SK-N-SH treated with all-trans-retinoic acid at 6 μM for 48 hours (cell line): Measurements from ENCODE around the gene GJA1.
"Not testable (repeated sequence)": the region's sequence is repeated elsewhere in the genome, so short reads cannot be mapped to it uniquely, and the experiment has no call there.

Experiments
- ATAC-seq: fragments of 200-7000 bp; cut with Tn5 transposase; 3 replicates; pipeline ENCODE4 v1.9.1; 2020; ENCODE audit warnings: mild to moderate bottlenecking, moderate library complexity
- BACH2 ChIP-seq: fragments of 250-450 bp; sonication (Bioruptor Pico); IDR thresholded peaks from 2 replicates; pipeline ENCODE4 v1.9.0; 2021; ENCODE audit warnings: mild to moderate bottlenecking, borderline replicate concordance
- CSDC2 ChIP-seq: fragments of 250-450 bp; sonication (Bioruptor Pico); IDR thresholded peaks from 2 replicates; pipeline ENCODE4 v1.5.0; 2020; ENCODE audit warnings: mild to moderate bottlenecking, moderate library complexity
- ESRRG ChIP-seq: fragments of 250-450 bp; sonication (Bioruptor Pico); IDR thresholded peaks from 2 replicates; pipeline ENCODE4 v1.6.1; 2021; ENCODE audit warnings: mild to moderate bottlenecking
- GLIS3 ChIP-seq: fragments of 250-450 bp; sonication (Bioruptor Pico); IDR thresholded peaks from 2 replicates; pipeline ENCODE4 v1.5.0; 2020; ENCODE audit warnings: mild to moderate bottlenecking, moderate library complexity
- ISL1 ChIP-seq: fragments of 250-450 bp; sonication (Bioruptor Pico); IDR thresholded peaks from 2 replicates; pipeline ENCODE4 v2.1.2; 2022; ENCODE audit warnings: mild to moderate bottlenecking, moderate library complexity
- OSR1 ChIP-seq: fragments of 250-450 bp; sonication (Bioruptor Pico); IDR thresholded peaks from 2 replicates; pipeline ENCODE4 v1.8.0; 2022; ENCODE audit warnings: moderate library complexity, mild to moderate bottlenecking, inconsistent platforms
- PATZ1 ChIP-seq: fragments of 250-450 bp; sonication (Bioruptor Pico); IDR thresholded peaks from 2 replicates; pipeline ENCODE4 v1.8.0; 2020; ENCODE audit warnings: mild to moderate bottlenecking, moderate library complexity, borderline replicate concordance
- PPARA ChIP-seq: fragments of 250-450 bp; sonication (Bioruptor Pico); IDR thresholded peaks from 2 replicates; pipeline ENCODE4 v1.5.0; 2020; ENCODE audit warnings: mild to moderate bottlenecking, borderline replicate concordance
- RARB ChIP-seq: fragments of 250-450 bp; sonication (Bioruptor Pico); IDR thresholded peaks from 2 replicates; pipeline ENCODE4 v1.8.0; 2021; ENCODE audit warnings: mild to moderate bottlenecking, moderate library complexity
- SNAI2 ChIP-seq: fragments of 250-450 bp; sonication (Bioruptor Pico); IDR thresholded peaks from 2 replicates; pipeline ENCODE4 v1.5.0; 2020; ENCODE audit warnings: mild to moderate bottlenecking, moderate library complexity
- TCF4 ChIP-seq: fragments of 250-450 bp; sonication (Bioruptor Pico); IDR thresholded peaks from 2 replicates; pipeline ENCODE4 v1.8.0; 2021; ENCODE audit warnings: mild to moderate bottlenecking, moderate library complexity, borderline replicate concordance
- TOX ChIP-seq: fragments of 250-450 bp; sonication (Bioruptor Pico); IDR thresholded peaks from 2 replicates; pipeline ENCODE4 v1.8.0; 2021; ENCODE audit warnings: mild to moderate bottlenecking, moderate library complexity, borderline replicate concordance
- TSHZ2 ChIP-seq: fragments of 250-450 bp; sonication (Bioruptor Pico); IDR thresholded peaks from 2 replicates; pipeline ENCODE4 v1.5.0; 2020; ENCODE audit warnings: mild to moderate bottlenecking, moderate library complexity
- ZC3H10 ChIP-seq: fragments of 250-450 bp; sonication (Bioruptor Pico); IDR thresholded peaks from 2 replicates; pipeline ENCODE4 v1.5.1; 2021; ENCODE audit warnings: mild to moderate bottlenecking, moderate library complexity
- ZFP3 ChIP-seq: fragments of 250-450 bp; sonication (Bioruptor Pico); IDR thresholded peaks from 2 replicates; pipeline ENCODE4 v1.5.0; 2020; ENCODE audit warnings: mild to moderate bottlenecking, moderate library complexity
- ZFP30 ChIP-seq: fragments of 450-650 bp; formaldehyde crosslinking; IDR thresholded peaks from 2 replicates; pipeline ENCODE4 v1.5.0; 2022; ENCODE audit warnings: mild to moderate bottlenecking, moderate library complexity
- ZNF565 ChIP-seq: fragments of 450-650 bp; formaldehyde crosslinking; conservative IDR thresholded peaks from 2 replicates; pipeline ENCODE4 v1.5.0; 2020; ENCODE audit warnings: low read depth, mild to moderate bottlenecking, moderate library complexity
- ZNF70 ChIP-seq: fragments of 450-650 bp; formaldehyde crosslinking; IDR thresholded peaks from 2 replicates; pipeline ENCODE4 v1.5.0; 2020; ENCODE audit warnings: mild to moderate bottlenecking, moderate library complexity
- ZNF8 ChIP-seq: fragments of 450-650 bp; formaldehyde crosslinking; IDR thresholded peaks from 2 replicates; pipeline ENCODE4 v1.5.0; 2020; ENCODE audit warnings: mild to moderate bottlenecking, moderate library complexity
- TF ChIP-seq, protein P1 (sequence below): fragments of 250-450 bp; sonication (Bioruptor Pico); IDR thresholded peaks from 2 replicates; pipeline ENCODE4 v1.8.0; 2021; ENCODE audit warnings: low read depth, mild to moderate bottlenecking, moderate library complexity, borderline replicate concordance
- TF ChIP-seq, protein P2 (sequence below): fragments of 250-450 bp; sonication (Bioruptor Pico); IDR thresholded peaks from 2 replicates; pipeline ENCODE4 v1.5.1; 2020; ENCODE audit warnings: low read depth, mild to moderate bottlenecking, moderate library complexity
- TF ChIP-seq, protein P3 (sequence below): fragments of 250-450 bp; sonication (Bioruptor Pico); IDR thresholded peaks from 2 replicates; pipeline ENCODE4 v1.5.1; 2021; ENCODE audit warnings: mild to moderate bottlenecking, moderate library complexity

GJA1 gene

DNA sequence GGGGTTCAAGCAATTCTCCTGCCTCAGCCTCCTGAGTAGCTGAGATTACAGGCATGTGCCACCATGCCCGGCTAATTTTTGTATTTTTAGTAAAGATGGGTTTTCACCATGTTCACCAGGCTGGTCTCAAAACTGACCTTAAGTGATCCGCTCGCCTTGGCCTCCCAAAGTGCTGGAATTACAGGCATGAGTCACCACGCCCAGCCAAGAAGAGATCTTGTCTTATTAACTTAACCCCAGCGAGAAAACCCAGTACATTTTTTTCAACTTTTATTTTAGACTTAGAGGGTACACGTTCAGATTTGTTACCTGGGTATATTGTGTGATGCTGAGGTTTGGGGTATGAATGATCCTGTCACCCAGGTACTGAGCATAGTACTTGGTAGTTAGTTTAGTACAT lies 38.3 kb upstream of the GJA1 start:
- peak; percentile 75; the same call in 1 of the 2 replicates for TF ChIP-seq ZFP3
- not testable (repeated sequence) for ATAC-seq

GRCh38 chr6:121398127-121398526 lies 37.3 kb upstream of the GJA1 start:
- TF ChIP-seq ZNF8 (CRISPR knock-in tag) (no peak), ZFP30 (no peak), RARB (CRISPR knock-in tag) (no peak), ESRRG (CRISPR knock-in tag) (no peak), ZC3H10 (CRISPR knock-in tag) (0 out of 2 replicates have a peak, but pooled peaks have one; percentile 27), GLIS3 (no peak), ZNF70 (CRISPR knock-in tag) (no peak), TCF4 (CRISPR knock-in tag) (0 out of 2 replicates have a peak, but pooled peaks have one; percentile 44), CSDC2 (CRISPR knock-in tag) (no peak), ZNF565 (CRISPR knock-in tag) (no peak), OSR1 (CRISPR knock-in tag) (no peak), SNAI2 (CRISPR knock-in tag) (no peak), TOX (CRISPR knock-in tag) (no peak), ISL1 (0 out of 2 replicates have a peak, but pooled peaks have one; percentile 20), BACH2 (CRISPR knock-in tag) (no peak), PPARA (no peak), PATZ1 (CRISPR knock-in tag) (no peak)
- TF ChIP-seq, protein P1, sequence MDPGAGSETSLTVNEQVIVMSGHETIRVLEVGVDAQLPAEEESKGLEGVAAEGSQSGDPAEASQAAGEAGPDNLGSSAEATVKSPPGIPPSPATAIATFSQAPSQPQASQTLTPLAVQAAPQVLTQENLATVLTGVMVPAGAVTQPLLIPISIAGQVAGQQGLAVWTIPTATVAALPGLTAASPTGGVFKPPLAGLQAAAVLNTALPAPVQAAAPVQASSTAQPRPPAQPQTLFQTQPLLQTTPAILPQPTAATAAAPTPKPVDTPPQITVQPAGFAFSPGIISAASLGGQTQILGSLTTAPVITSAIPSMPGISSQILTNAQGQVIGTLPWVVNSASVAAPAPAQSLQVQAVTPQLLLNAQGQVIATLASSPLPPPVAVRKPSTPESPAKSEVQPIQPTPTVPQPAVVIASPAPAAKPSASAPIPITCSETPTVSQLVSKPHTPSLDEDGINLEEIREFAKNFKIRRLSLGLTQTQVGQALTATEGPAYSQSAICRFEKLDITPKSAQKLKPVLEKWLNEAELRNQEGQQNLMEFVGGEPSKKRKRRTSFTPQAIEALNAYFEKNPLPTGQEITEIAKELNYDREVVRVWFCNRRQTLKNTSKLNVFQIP: no peak
- TF ChIP-seq, protein P2, sequence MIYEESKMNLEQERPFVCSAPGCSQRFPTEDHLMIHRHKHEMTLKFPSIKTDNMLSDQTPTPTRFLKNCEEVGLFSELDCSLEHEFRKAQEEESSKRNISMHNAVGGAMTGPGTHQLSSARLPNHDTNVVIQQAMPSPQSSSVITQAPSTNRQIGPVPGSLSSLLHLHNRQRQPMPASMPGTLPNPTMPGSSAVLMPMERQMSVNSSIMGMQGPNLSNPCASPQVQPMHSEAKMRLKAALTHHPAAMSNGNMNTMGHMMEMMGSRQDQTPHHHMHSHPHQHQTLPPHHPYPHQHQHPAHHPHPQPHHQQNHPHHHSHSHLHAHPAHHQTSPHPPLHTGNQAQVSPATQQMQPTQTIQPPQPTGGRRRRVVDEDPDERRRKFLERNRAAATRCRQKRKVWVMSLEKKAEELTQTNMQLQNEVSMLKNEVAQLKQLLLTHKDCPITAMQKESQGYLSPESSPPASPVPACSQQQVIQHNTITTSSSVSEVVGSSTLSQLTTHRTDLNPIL (CRISPR knock-in tag): no peak
- TF ChIP-seq, protein P3, sequence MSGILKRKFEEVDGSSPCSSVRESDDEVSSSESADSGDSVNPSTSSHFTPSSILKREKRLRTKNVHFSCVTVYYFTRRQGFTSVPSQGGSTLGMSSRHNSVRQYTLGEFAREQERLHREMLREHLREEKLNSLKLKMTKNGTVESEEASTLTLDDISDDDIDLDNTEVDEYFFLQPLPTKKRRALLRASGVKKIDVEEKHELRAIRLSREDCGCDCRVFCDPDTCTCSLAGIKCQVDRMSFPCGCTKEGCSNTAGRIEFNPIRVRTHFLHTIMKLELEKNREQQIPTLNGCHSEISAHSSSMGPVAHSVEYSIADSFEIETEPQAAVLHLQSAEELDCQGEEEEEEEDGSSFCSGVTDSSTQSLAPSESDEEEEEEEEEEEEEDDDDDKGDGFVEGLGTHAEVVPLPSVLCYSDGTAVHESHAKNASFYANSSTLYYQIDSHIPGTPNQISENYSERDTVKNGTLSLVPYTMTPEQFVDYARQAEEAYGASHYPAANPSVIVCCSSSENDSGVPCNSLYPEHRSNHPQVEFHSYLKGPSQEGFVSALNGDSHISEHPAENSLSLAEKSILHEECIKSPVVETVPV: no peak
- no peak for ATAC-seq

DNA sequence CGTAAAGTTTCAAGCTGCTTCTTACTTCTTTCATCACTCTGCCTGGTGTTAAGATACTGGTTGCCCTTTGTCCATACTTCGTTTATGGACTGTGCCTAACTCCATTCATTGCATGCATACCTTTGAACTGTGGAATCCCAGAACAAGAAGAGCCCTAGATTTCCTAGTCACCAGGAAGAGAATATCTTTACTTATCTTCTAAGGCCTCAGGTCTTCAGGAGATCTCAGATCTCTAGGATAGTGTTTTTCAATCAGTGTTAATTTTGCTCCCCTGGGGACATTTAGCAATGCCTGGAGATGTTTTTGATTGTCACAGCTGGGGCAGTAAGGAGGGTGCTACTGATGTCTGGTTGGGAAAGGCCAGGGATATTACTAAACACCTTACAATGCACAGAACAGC lies 35.5 kb upstream of the GJA1 start:
- no peak for ATAC-seq
- TF ChIP-seq ZNF70 (CRISPR knock-in tag) (no peak), ZC3H10 (CRISPR knock-in tag) (no peak), ESRRG (CRISPR knock-in tag) (no peak), CSDC2 (CRISPR knock-in tag) (no peak), BACH2 (CRISPR knock-in tag) (no peak), ZNF565 (CRISPR knock-in tag) (no peak), TCF4 (CRISPR knock-in tag) (no peak), ZNF8 (CRISPR knock-in tag) (no peak), PPARA (no peak), TSHZ2 (CRISPR knock-in tag) (no peak), ISL1 (no peak), SNAI2 (CRISPR knock-in tag) (no peak), OSR1 (CRISPR knock-in tag) (no peak)
- TF ChIP-seq, protein P1: no peak
- TF ChIP-seq, all 23 proteins: peak for 0
